HEK293T (cell line): ENCODE data around the gene PLAC8.
A peak's percentile ranks its signal among the peaks of the same experiment; 100 is the strongest.

Experiments
- CTCF ChIA-PET: fragments of 350-600 bp; formaldehyde crosslinking; extraction: SDS; loops from one replicate; lab custom pipeline; 2021; ENCODE audit warnings: antibody characterized with exemption, inconsistent platforms; lab: Yijun Ruan, JAX
- POLR2A ChIA-PET: fragments of 350-600 bp; formaldehyde crosslinking; extraction: SDS; loops from one replicate; lab custom pipeline; 2020; ENCODE audit warnings: antibody characterized with exemption, inconsistent platforms; lab: Yijun Ruan, JAX
- DNase-seq: peaks from one replicate; pipeline ENCODE4 v3.0.0; 2012; ENCODE audit warnings: mixed read lengths; ENCODE audit errors: extremely low spot score
- ARNT ChIP-seq: fragments of 450-650 bp; IDR thresholded peaks from 2 replicates; pipeline ENCODE4 v1.6.1; 2017; ENCODE audit warnings: mild to moderate bottlenecking
- BHLHE40 ChIP-seq: fragments of 450-650 bp; IDR thresholded peaks from 2 replicates; pipeline ENCODE4 v1.6.1; 2016; ENCODE audit warnings: mild to moderate bottlenecking, moderate library complexity, borderline replicate concordance
- CTBP1 ChIP-seq: fragments of 450-650 bp; IDR thresholded peaks from 2 replicates; pipeline ENCODE4 v1.6.1; 2016; ENCODE audit warnings: borderline replicate concordance
- ELF4 ChIP-seq: fragments of 450-650 bp; IDR thresholded peaks from 2 replicates; pipeline ENCODE4 v1.6.1; 2017; ENCODE audit warnings: antibody characterized with exemption
- FOXA1 ChIP-seq: fragments of 450-650 bp; IDR thresholded peaks from 2 replicates; pipeline ENCODE4 v1.6.1; 2016; ENCODE audit warnings: mild to moderate bottlenecking
- FOXK2 ChIP-seq: fragments of 450-650 bp; IDR thresholded peaks from 2 replicates; pipeline ENCODE4 v1.6.1; 2016; ENCODE audit warnings: mild to moderate bottlenecking
- FOXM1 ChIP-seq: fragments of 450-650 bp; IDR thresholded peaks from 2 replicates; pipeline ENCODE4 v1.6.1; 2017; ENCODE audit warnings: mild to moderate bottlenecking, borderline replicate concordance
- HDGF ChIP-seq: fragments of 450-650 bp; IDR thresholded peaks from 2 replicates; pipeline ENCODE4 v1.6.1; 2017; ENCODE audit warnings: antibody characterized with exemption, borderline replicate concordance
- L3MBTL2 ChIP-seq: fragments of 450-650 bp; conservative IDR thresholded peaks from 2 replicates; pipeline ENCODE4 v1.6.1; 2016; ENCODE audit warnings: mild to moderate bottlenecking
- LEF1 ChIP-seq: fragments of 450-650 bp; IDR thresholded peaks from 2 replicates; pipeline ENCODE4 v1.6.1; 2017; ENCODE audit warnings: mild to moderate bottlenecking, borderline replicate concordance
- NFRKB ChIP-seq: fragments of 450-650 bp; IDR thresholded peaks from 2 replicates; pipeline ENCODE4 v1.6.1; 2016; ENCODE audit warnings: mild to moderate bottlenecking, moderate library complexity
- PKNOX1 ChIP-seq: fragments of 450-650 bp; IDR thresholded peaks from 2 replicates; pipeline ENCODE4 v1.6.1; 2016
- SP1 ChIP-seq: fragments of 450-650 bp; IDR thresholded peaks from 2 replicates; pipeline ENCODE4 v1.6.1; 2017
- SUZ12 ChIP-seq: fragments of 450-650 bp; IDR thresholded peaks from 2 replicates; pipeline ENCODE4 v1.6.1; 2016; ENCODE audit warnings: mild to moderate bottlenecking
- TARDBP ChIP-seq: fragments of 450-650 bp; IDR thresholded peaks from 2 replicates; pipeline ENCODE4 v1.6.1; 2016
- ZNF384 ChIP-seq: fragments of 450-650 bp; IDR thresholded peaks from 2 replicates; pipeline ENCODE4 v1.6.1; 2016

PLAC8 gene

GRCh38 chr4:83110223-83110945 is 4.1 kb downstream of the PLAC8 start:
- DNase-seq: peak; percentile 80
- POLR2A ChIA-PET: interaction anchor here (0.6 to 1.7 kb wide), 10 partner anchors 10 to 610 kb away, joined by 3 to 5 read pairs (median 4); partner anchors contain the start of gene COPS4
- TF ChIP-seq LEF1: no peak
- TF ChIP-seq L3MBTL2: peak; percentile 61
- peak; percentile 67; the same call in 1 of the 2 replicates for TF ChIP-seq ELF4
- CTCF ChIA-PET: interaction anchor here (0.6 to 1.0 kb wide), 8 partner anchors 9 to 149 kb away, joined by 3 to 4 read pairs (median 3); no protein-coding TSS in a partner anchor

GRCh38 chr4:83109480-83110222 is 4.9 kb downstream of the PLAC8 start:
- POLR2A ChIA-PET: interaction anchor here (0.8 to 1.7 kb wide), 8 partner anchors 9 to 609 kb away, joined by 3 to 5 read pairs (median 4); partner anchors contain the start of gene COPS4
- CTCF ChIA-PET: interaction anchor here (0.6 to 1.0 kb wide), 6 partner anchors 9 to 150 kb away, joined by 3 to 4 read pairs (median 3); no protein-coding TSS in a partner anchor
- TF ChIP-seq ZNF384 (no peak), NFRKB (no peak), ELF4 (no peak), HDGF (no peak), PKNOX1 (no peak), FOXA1 (no peak), SP1 (no peak), TARDBP (no peak), ARNT (no peak), FOXM1 (no peak), SUZ12 (no peak), CTBP1 (no peak)
- peak; percentile 56 for DNase-seq

GRCh38 chr4:83108101-83108861 is 6.2 kb downstream of the PLAC8 start:
- no peak for DNase-seq
- TF ChIP-seq ARNT (no peak), LEF1 (no peak), L3MBTL2 (no peak), ZNF384 (no peak), FOXA1 (no peak), ELF4 (no peak), CTBP1 (no peak), FOXK2 (no peak), BHLHE40 (no peak), SUZ12 (no peak), FOXM1 (no peak)
- ChIA-PET POLR2A (no interaction called here), CTCF (no interaction called here)

- TF ChIP-seq ZNF384 (peak; percentile 45; the same call in 1 of the 2 replicates), FOXM1 (no peak), PKNOX1 (no peak), FOXA1 (no peak)
- ChIA-PET CTCF (interaction anchor here (0.7 to 0.9 kb wide), 3 partner anchors 46 to 145 kb away, joined by 3 to 4 read pairs (median 3); no protein-coding TSS in a partner anchor), POLR2A (no interaction called here)
- DNase-seq: no peak
Observed at GRCh38 chr4:83107631-83108030, 6.9 kb downstream of the PLAC8 start.

GRCh38 chr4:83104991-83105390 is 9.5 kb downstream of the PLAC8 start:
- CTCF ChIA-PET: no interaction called here
- POLR2A ChIA-PET: no interaction called here
- no peak for DNase-seq
- TF ChIP-seq FOXA1 (no peak), ARNT (no peak), SP1 (no peak), PKNOX1 (no peak)

GRCh38 chr4:83096397-83096796 is 18.1 kb downstream of the PLAC8 start:
- POLR2A ChIA-PET: interaction anchor here (1.1 to 1.2 kb wide), 2 partner anchors 14 to 61 kb away, joined by 3 read pairs; partner anchors contain the start of gene COPS4
- TF ChIP-seq FOXK2 (no peak), FOXM1 (no peak), L3MBTL2 (no peak), NFRKB (no peak), ZNF384 (no peak), CTBP1 (no peak), ELF4 (no peak), LEF1 (no peak), HDGF (no peak), ARNT (no peak), PKNOX1 (no peak), TARDBP (no peak), BHLHE40 (no peak), FOXA1 (no peak)
- DNase-seq: no peak
- CTCF ChIA-PET: interaction anchor here (0.7 to 1.5 kb wide), 2 partner anchors 14 to 15 kb away, joined by 3 read pairs; no protein-coding TSS in a partner anchor
